ENCODE results near the gene KRT14. TPM values are rescaled to one million over a fixed set of nuclear protein-coding genes. Genes with fewer than 3 reads are reported as not detected.
"Not testable (repeated sequence)": the region's sequence is repeated elsewhere in the genome, so short reads cannot be mapped to it uniquely, and the experiment has no call there.

The KRT14 gene
- total RNA-seq, 4 donors from 2014 or later, result 0.52 to 0.90 TPM; not detected in 2

DNA sequence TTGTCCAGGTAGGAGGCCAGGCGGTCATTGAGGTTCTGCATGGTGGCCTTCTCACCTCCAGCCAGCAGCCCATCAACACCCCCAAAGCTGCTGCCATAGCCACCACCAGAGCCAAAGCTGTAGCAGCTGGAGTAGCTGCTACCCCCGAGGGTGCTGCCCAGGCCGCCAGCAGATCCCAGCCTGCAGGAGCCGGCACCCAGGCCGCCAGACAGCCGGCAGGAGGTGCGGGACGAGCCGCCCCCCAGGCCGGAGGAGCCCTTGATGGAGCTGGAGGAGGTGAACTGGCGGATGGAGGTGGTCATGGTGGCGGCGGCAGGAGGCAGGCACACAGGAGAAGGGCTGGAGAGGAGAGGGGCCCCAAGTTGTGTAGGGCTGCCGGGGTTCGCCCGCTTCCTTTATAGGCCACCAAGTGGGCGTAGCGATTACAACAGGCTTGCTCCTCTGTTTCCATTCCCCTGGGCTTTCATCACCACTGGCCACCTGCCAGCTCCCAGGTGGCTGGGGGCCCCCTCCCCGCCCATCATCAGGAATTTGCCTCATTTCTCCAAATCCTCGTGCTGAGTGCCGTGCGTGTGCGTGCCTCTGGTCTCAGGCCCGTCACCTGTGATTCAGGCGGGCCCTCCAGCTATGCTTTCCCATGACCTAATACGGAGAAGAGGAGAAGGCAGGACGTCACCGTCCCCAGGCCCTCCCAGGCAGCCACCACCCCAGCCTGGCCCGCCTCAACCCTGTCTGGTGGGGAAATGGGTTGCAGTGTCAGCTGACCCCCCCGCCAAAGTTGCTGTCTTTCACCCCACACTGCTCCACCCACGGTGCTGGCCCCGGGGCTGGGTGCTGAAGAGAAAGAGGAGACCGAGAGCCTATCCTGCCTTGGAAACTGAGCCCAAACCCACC, 37.8 kb upstream of the KRT14 start, which contains the start of gene KRT17:
TSS of gene KRT17 (minus strand) at position 368 of the 894 bp plus-strand sequence. CDS start at position 302, 66 bp downstream.
- no peak within 1 kb of the TSS for H3K4me3 ChIP-seq
- H3K27me3 ChIP-seq, result no peaks in the 10 kb centered on the region
- TF ChIP-seq CTCF (IDR thresholded peaks at IDR 0.05), result no peak
- TF ChIP-seq POLR2A (IDR thresholded peaks at IDR 0.05), result no peak
- no peaks in the 10 kb centered on the region for H3K9me3 ChIP-seq
- H3K36me3 ChIP-seq, result no peaks in the 10 kb centered on the region
- no peaks in the 10 kb centered on the region for H3K4me1 ChIP-seq
- DNase-seq, result no peak
- no peak within 1 kb of the TSS for H3K27ac ChIP-seq
- intact Hi-C loops (cut with DNase I; ENCODE audit: low total_unique reads), result no loop called here

- H3K9me3 ChIP-seq; DNase-seq; intact Hi-C loops (cut with DNase I; ENCODE audit: low total_unique reads); H3K27ac ChIP-seq; H3K27me3 ChIP-seq; H3K4me3 ChIP-seq; H3K36me3 ChIP-seq; H3K4me1 ChIP-seq: not testable (repeated sequence)
These were observed 36.6 kb upstream of the KRT14 start for GRCh38 chr17:41623184-41623861.

DNA sequence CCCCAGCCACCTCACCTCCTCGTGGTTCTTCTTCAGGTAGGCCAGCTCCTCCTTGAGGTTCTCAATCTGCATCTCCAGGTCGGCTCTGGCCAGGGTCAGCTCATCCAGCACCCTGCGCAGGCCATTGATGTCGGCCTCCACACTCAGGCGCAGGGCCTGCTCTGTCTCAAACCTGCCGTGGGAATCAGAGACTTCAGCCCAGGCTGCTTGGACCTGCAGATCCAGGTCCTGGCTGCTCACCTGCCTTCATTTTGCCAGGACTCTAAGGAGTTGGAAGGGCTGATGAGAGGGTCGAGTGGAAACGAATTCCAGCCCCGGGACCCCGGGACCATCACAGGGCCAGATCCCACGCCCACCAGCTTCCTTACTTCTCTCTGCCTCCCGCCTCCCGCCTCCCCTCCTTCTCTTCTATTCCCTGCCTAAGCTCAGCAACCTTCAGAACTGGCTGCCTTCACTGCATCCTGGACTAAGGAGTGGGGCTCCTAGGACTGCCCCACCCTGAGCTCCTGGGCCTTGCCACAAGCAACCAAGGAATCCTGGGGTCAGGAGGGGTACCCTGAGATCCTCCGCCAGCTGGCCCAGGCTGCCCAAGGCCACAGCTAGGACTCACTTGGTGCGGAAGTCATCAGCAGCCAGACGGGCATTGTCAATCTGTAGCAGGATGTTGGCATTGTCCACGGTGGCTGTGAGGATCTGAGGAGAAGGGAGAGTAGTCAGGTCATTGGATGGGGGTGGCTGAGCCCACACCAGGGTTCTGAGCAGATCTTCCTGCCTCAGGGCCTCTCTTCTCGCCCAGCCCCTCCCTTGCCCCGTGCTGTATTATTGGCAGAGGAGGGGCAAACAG, 35.9 kb upstream of the KRT14 start:
- H3K4me3 ChIP-seq, result not testable (repeated sequence)

DNA sequence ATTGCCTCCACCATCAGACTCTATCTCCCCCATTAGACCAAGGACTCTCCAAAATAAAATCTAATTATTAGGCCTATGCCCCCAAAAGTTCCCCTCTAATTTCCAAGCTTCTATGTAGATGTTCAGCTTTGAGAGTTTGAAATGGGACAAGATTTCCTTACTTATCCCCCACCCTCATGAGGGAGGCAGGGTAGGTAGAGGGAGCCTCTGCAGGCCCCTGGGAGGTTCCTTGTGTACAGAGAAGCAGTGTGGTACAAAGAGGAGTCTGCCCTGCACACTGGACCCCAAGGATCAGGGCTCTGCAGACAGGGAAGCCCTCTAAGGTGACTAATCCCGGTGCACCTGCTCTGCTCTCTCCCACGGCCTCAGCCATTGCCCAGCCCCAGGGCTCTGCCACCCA, 35.2 kb upstream of the KRT14 start:
- H3K36me3 ChIP-seq, result no peaks in the 10 kb centered on the region
- no peak for DNase-seq
- no peak overlapping the region for H3K27ac ChIP-seq
- no peak overlapping the region for H3K4me3 ChIP-seq
- intact Hi-C loops (cut with DNase I; ENCODE audit: low total_unique reads), result no loop called here
- H3K27me3 ChIP-seq, result no peaks in the 10 kb centered on the region
- H3K4me1 ChIP-seq, result no peaks in the 10 kb centered on the region
- TF ChIP-seq POLR2A (IDR thresholded peaks at IDR 0.05) (no peak), CTCF (IDR thresholded peaks at IDR 0.05) (no peak)
- no peaks in the 10 kb centered on the region for H3K9me3 ChIP-seq

More for the DNA sequence above, 35.9 kb upstream of the KRT14 start:
- intact Hi-C loops (cut with DNase I; ENCODE audit: low total_unique reads); H3K4me1 ChIP-seq; H3K27me3 ChIP-seq; H3K9me3 ChIP-seq; DNase-seq; H3K36me3 ChIP-seq; H3K27ac ChIP-seq: not testable (repeated sequence)

- H3K9me3 ChIP-seq; H3K27ac ChIP-seq; H3K36me3 ChIP-seq; H3K4me1 ChIP-seq; intact Hi-C loops (cut with DNase I; ENCODE audit: low total_unique reads); H3K27me3 ChIP-seq; DNase-seq; H3K4me3 ChIP-seq: not testable (repeated sequence)
These were observed 34.7 kb upstream of the KRT14 start for GRCh38 chr17:41621435-41621817.

DNA sequence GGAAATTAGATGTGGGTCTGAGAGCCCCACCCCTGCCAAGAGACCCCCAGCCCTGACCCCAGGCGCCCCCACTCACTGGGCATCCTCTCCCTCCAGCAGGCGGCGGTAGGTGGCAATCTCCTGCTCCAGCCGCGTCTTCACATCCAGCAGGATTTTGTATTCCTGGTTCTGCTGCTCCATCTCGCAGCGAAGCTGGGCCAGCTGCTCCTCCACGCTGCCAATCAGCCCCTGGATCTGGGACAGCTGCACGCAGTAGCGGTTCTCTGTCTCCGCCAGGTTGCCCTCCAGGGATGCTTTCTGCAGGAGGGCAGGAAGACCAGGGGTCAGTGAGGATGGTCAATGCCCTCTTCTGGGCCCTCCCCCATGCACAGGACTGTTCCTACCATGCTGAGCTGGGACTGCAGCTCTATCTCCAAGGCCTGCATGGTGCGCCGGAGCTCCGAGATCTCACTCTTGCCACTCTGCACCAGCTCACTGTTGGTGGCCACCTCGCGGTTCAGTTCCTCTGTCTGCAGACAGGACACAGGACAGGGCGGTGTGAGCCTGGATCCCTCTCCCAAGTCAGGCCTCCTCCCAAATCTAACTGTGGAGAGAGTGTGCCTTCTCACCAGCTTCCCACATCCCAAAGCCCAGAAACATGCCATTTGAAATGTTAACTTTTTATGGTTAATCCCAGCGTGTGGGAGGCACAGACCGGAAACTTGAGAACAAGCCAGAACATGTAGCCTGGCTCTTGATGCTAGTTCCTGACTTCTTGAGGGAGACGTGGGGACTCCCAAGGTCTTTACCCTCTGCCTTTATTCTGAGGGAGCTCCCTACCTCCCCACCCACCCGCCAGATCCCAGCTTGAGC, 34.1 kb upstream of the KRT14 start:
- intact Hi-C loops (cut with DNase I; ENCODE audit: low total_unique reads), result no loop called here
- Histone ChIP-seq H3K27ac (no peak overlapping the region), H3K4me3 (no peak overlapping the region), H3K4me1 (no peaks in the 10 kb centered on the region), H3K9me3 (no peaks in the 10 kb centered on the region), H3K36me3 (no peaks in the 10 kb centered on the region), H3K27me3 (no peaks in the 10 kb centered on the region)
- no peak for TF ChIP-seq CTCF (IDR thresholded peaks at IDR 0.05)
- DNase-seq, result no peak

GRCh38 chr17:41619927-41620582, 33.4 kb upstream of the KRT14 start:
- H3K4me1 ChIP-seq; H3K9me3 ChIP-seq; H3K36me3 ChIP-seq; H3K4me3 ChIP-seq; H3K27ac ChIP-seq; intact Hi-C loops (cut with DNase I; ENCODE audit: low total_unique reads); H3K27me3 ChIP-seq; DNase-seq: not testable (repeated sequence)
